Measurements from ENCODE around the gene PHC2.

The PHC2 gene

DNA sequence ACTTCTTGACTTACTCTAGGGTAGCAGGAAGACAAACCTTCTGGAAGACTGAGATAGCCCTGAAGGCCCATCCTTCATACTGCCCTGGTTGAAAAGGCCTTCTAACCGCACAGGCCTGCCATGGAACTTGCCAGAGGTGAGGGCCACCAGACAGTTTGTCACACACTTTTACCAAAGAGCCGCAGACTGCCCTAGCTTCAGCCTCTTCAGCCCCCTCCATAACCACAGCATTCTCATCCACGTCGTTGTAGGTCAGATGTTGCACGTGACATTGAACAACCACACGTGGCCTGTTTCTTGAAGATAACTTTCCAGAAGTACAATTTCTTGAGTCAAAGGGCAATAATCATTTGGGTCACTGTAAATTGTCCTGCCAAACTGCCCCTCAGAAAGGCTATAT is 155.7 kb downstream of the PHC2 start:
- no peak for TF ChIP-seq NFIC (IDR thresholded peaks at IDR 0.05)
- no peak for TF ChIP-seq EP300 (IDR thresholded peaks at IDR 0.05; ENCODE audit: borderline replicate concordance)
- no peak for TF ChIP-seq EGR1 (IDR thresholded peaks at IDR 0.05)
- TF ChIP-seq, protein P1, sequence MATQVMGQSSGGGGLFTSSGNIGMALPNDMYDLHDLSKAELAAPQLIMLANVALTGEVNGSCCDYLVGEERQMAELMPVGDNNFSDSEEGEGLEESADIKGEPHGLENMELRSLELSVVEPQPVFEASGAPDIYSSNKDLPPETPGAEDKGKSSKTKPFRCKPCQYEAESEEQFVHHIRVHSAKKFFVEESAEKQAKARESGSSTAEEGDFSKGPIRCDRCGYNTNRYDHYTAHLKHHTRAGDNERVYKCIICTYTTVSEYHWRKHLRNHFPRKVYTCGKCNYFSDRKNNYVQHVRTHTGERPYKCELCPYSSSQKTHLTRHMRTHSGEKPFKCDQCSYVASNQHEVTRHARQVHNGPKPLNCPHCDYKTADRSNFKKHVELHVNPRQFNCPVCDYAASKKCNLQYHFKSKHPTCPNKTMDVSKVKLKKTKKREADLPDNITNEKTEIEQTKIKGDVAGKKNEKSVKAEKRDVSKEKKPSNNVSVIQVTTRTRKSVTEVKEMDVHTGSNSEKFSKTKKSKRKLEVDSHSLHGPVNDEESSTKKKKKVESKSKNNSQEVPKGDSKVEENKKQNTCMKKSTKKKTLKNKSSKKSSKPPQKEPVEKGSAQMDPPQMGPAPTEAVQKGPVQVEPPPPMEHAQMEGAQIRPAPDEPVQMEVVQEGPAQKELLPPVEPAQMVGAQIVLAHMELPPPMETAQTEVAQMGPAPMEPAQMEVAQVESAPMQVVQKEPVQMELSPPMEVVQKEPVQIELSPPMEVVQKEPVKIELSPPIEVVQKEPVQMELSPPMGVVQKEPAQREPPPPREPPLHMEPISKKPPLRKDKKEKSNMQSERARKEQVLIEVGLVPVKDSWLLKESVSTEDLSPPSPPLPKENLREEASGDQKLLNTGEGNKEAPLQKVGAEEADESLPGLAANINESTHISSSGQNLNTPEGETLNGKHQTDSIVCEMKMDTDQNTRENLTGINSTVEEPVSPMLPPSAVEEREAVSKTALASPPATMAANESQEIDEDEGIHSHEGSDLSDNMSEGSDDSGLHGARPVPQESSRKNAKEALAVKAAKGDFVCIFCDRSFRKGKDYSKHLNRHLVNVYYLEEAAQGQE (IDR thresholded peaks at IDR 0.05; ENCODE audit: low read depth), result no peak
- TF ChIP-seq TEAD4 (IDR thresholded peaks at IDR 0.05), result no peak
- no peak for TF ChIP-seq CREB1 (IDR thresholded peaks at IDR 0.05; ENCODE audit: low read depth)
- no peak for TF ChIP-seq CEBPB (IDR thresholded peaks at IDR 0.05)
- no peak for TF ChIP-seq YY1 (IDR thresholded peaks at IDR 0.05; ENCODE audit: low read depth)
- TF ChIP-seq MAX (IDR thresholded peaks at IDR 0.05), result no peak
- TF ChIP-seq USF1 (IDR thresholded peaks at IDR 0.05), result no peak
- TF ChIP-seq ZBTB7A (IDR thresholded peaks at IDR 0.05; ENCODE audit: low read depth), result no peak
- no peak for TF ChIP-seq RAD21 (IDR thresholded peaks at IDR 0.05; ENCODE audit: low read depth)
- no peak for TF ChIP-seq TAF1 (IDR thresholded peaks at IDR 0.05; ENCODE audit: low read depth)
- no peak for TF ChIP-seq FOXM1 (IDR thresholded peaks at IDR 0.05; ENCODE audit: borderline replicate concordance, low read depth)
- TF ChIP-seq TCF12 (IDR thresholded peaks at IDR 0.05; ENCODE audit: low read depth), result no peak

GRCh38 chr1:33274446-33274845 is 156.4 kb downstream of the PHC2 start:
- TF ChIP-seq FOXM1 (IDR thresholded peaks at IDR 0.05; ENCODE audit: borderline replicate concordance, low read depth) (no peak), NFIC (IDR thresholded peaks at IDR 0.05) (no peak), TEAD4 (IDR thresholded peaks at IDR 0.05) (no peak), TAF1 (IDR thresholded peaks at IDR 0.05; ENCODE audit: low read depth) (no peak), RAD21 (IDR thresholded peaks at IDR 0.05; ENCODE audit: low read depth) (no peak), EGR1 (IDR thresholded peaks at IDR 0.05) (no peak), ZBTB7A (IDR thresholded peaks at IDR 0.05; ENCODE audit: low read depth) (no peak), YY1 (IDR thresholded peaks at IDR 0.05; ENCODE audit: low read depth) (no peak), CEBPB (IDR thresholded peaks at IDR 0.05) (no peak), CREB1 (IDR thresholded peaks at IDR 0.05; ENCODE audit: low read depth) (no peak), EP300 (IDR thresholded peaks at IDR 0.05; ENCODE audit: borderline replicate concordance) (no peak), TCF12 (IDR thresholded peaks at IDR 0.05; ENCODE audit: low read depth) (no peak), USF1 (IDR thresholded peaks at IDR 0.05) (no peak), MAX (IDR thresholded peaks at IDR 0.05) (no peak)
- TF ChIP-seq, protein P1 (IDR thresholded peaks at IDR 0.05; ENCODE audit: low read depth), result no peak

DNA sequence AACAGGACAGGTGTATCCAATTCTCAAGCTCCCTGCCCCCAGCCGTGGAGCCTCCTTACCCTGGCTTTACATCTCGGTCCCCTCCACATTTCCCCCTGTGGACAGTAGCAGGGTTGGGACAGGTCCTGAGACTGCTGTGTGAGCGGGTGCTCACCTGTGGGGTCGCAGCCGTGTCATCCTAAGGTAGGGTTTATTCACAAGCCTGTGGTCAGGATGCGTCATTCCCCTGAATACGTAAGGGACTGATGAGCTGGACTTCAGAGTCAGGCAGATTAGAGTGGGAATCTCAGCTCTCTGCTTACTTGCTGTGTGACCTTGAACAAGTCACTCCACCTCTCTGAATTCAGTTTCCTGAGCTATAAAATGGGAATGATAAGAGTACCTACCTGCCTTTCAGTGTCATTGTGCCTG is 156.9 kb downstream of the PHC2 start:
- TF ChIP-seq CEBPB (IDR thresholded peaks at IDR 0.05) (no peak), TAF1 (IDR thresholded peaks at IDR 0.05; ENCODE audit: low read depth) (no peak), EGR1 (IDR thresholded peaks at IDR 0.05) (no peak), RAD21 (IDR thresholded peaks at IDR 0.05; ENCODE audit: low read depth) (no peak), CREB1 (IDR thresholded peaks at IDR 0.05; ENCODE audit: low read depth) (no peak), FOXM1 (IDR thresholded peaks at IDR 0.05; ENCODE audit: borderline replicate concordance, low read depth) (no peak), EP300 (IDR thresholded peaks at IDR 0.05; ENCODE audit: borderline replicate concordance) (no peak), TCF12 (IDR thresholded peaks at IDR 0.05; ENCODE audit: low read depth) (no peak), NFIC (IDR thresholded peaks at IDR 0.05) (no peak)
- TF ChIP-seq, protein P1 (IDR thresholded peaks at IDR 0.05; ENCODE audit: low read depth), result no peak
